H9 (cell line): ENCODE measurements around the gene ILDR1. TPM values are rescaled to one million over a fixed set of nuclear protein-coding genes. Genes with fewer than 3 reads are reported as not detected.

Source experiments
- DNase-seq: peaks from one replicate; pipeline ENCODE4 v3.0.0-alpha.2; 2017
- H2AFZ ChIP-seq: one replicate; pipeline ENCODE4 v1.6.1; 2013; ENCODE audit warnings: mild to moderate bottlenecking, low read length, control low read depth, moderate library complexity
- H2AK5ac ChIP-seq: 2 replicates; pipeline ENCODE4 v1.6.1; 2013; ENCODE audit warnings: low read length, control low read depth, mixed read lengths; ENCODE audit not compliant: insufficient read length
- H2BK120ac ChIP-seq: one replicate; pipeline ENCODE4 v1.6.1; 2013; ENCODE audit warnings: low read depth, mild to moderate bottlenecking, low read length, control low read depth, inconsistent platforms; ENCODE audit not compliant: poor library complexity, severe bottlenecking
- H2BK12ac ChIP-seq: 2 replicates; pipeline ENCODE4 v1.6.1; 2013; ENCODE audit warnings: low read length, control low read depth, mixed read lengths, low read depth; ENCODE audit not compliant: insufficient read length
- H2BK15ac ChIP-seq: 2 replicates; pipeline ENCODE4 v1.6.1; 2013; ENCODE audit warnings: low read depth, low read length, control low read depth
- H2BK20ac ChIP-seq: one replicate; pipeline ENCODE4 v1.6.1; 2013; ENCODE audit warnings: low read depth, mild to moderate bottlenecking, low read length, control low read depth, inconsistent platforms; ENCODE audit not compliant: poor library complexity, severe bottlenecking
- H2BK5ac ChIP-seq: 2 replicates; pipeline ENCODE4 v1.6.1; 2013; ENCODE audit warnings: low read length, control low read depth, mixed read lengths; ENCODE audit not compliant: insufficient read length
- H3K14ac ChIP-seq: 2 replicates; pipeline ENCODE4 v1.6.1; 2013; ENCODE audit warnings: low read length, control low read depth; ENCODE audit not compliant: insufficient read depth
- H3K18ac ChIP-seq: 2 replicates; pipeline ENCODE4 v1.6.1; 2013; ENCODE audit warnings: low read depth, mild to moderate bottlenecking, mixed read lengths, low read length, control low read depth; ENCODE audit not compliant: insufficient read length
- H3K23ac ChIP-seq: 2 replicates; pipeline ENCODE4 v1.6.1; 2013; ENCODE audit warnings: low read length, control low read depth, mixed read lengths, low read depth; ENCODE audit not compliant: insufficient read length
- H3K23me2 ChIP-seq: 2 replicates; pipeline ENCODE4 v1.6.1; 2013; ENCODE audit warnings: low read depth, mild to moderate bottlenecking, mixed read lengths, low read length, control low read depth; ENCODE audit not compliant: insufficient read length, poor library complexity, severe bottlenecking
- H3K27ac ChIP-seq: 2 replicates; pipeline ENCODE4 v1.5.1; 2013; ENCODE audit warnings: low read length, control low read depth, mixed read lengths, low read depth; ENCODE audit not compliant: insufficient read length
- H3K27me3 ChIP-seq: 2 replicates; pipeline ENCODE4 v1.6.1; 2013; ENCODE audit warnings: low read length, control low read depth, inconsistent platforms; ENCODE audit not compliant: insufficient read depth
- H3K4ac ChIP-seq: 2 replicates; pipeline ENCODE4 v1.6.1; 2013; ENCODE audit warnings: low read depth, mild to moderate bottlenecking, control low read depth, inconsistent platforms, low read length, moderate library complexity
- H3K4me1 ChIP-seq: 2 replicates; pipeline ENCODE4 v1.6.1; 2013; ENCODE audit warnings: low read length, control low read depth, inconsistent platforms; ENCODE audit not compliant: insufficient read depth
- H3K4me2 ChIP-seq: 2 replicates; pipeline ENCODE4 v1.6.1; 2013; ENCODE audit warnings: low read length, control low read depth, mixed read lengths; ENCODE audit not compliant: insufficient read length, insufficient read depth
- H3K56ac ChIP-seq: 2 replicates; pipeline ENCODE4 v1.6.1; 2013; ENCODE audit warnings: low read depth, mild to moderate bottlenecking, mixed read lengths, low read length, control low read depth; ENCODE audit not compliant: insufficient read length
- H3K79me1 ChIP-seq: 2 replicates; pipeline ENCODE4 v1.6.1; 2013; ENCODE audit warnings: low read depth, mild to moderate bottlenecking, moderate library complexity, low read length, control low read depth, inconsistent platforms; ENCODE audit not compliant: insufficient read depth, poor library complexity, severe bottlenecking
- H3K79me2 ChIP-seq: 2 replicates; pipeline ENCODE4 v1.6.1; 2013; ENCODE audit warnings: low read length, control low read depth, inconsistent platforms; ENCODE audit not compliant: insufficient read depth
- H3K9ac ChIP-seq: 2 replicates; pipeline ENCODE4 v1.6.1; 2013; ENCODE audit warnings: low read length, control low read depth, mixed read lengths; ENCODE audit not compliant: insufficient read length; ENCODE audit errors: extremely low read depth
- H3K9me3 ChIP-seq: one replicate; pipeline ENCODE4 v1.6.1; 2013; ENCODE audit warnings: low read depth, low read length, inconsistent platforms; ENCODE audit not compliant: control insufficient read depth
- H3T11ph ChIP-seq: one replicate; pipeline ENCODE4 v1.6.1; 2013; ENCODE audit warnings: mild to moderate bottlenecking, low read length, control low read depth, inconsistent platforms
- H4K20me1 ChIP-seq: one replicate; pipeline ENCODE4 v1.6.1; 2013; ENCODE audit not compliant: control insufficient read depth, insufficient read length, insufficient read depth
- H4K5ac ChIP-seq: 2 replicates; pipeline ENCODE4 v1.6.1; 2013; ENCODE audit warnings: low read depth, mild to moderate bottlenecking, mixed read lengths, low read length, control low read depth; ENCODE audit not compliant: insufficient read length
- H4K8ac ChIP-seq: replicated peaks from 2 replicates; pipeline ENCODE4 v1.6.1; 2013; ENCODE audit warnings: low read length, control low read depth, mixed read lengths, low read depth; ENCODE audit not compliant: insufficient read length
- H4K91ac ChIP-seq: 2 replicates; pipeline ENCODE4 v1.6.1; 2013; ENCODE audit warnings: low read depth, mild to moderate bottlenecking, moderate library complexity, mixed read lengths, low read length, control low read depth; ENCODE audit not compliant: insufficient read length
- H3K27ac Mint-ChIP-seq, 3 experiments: 2 replicates in 2 of 3; 3 replicates in 1 of 3; pipeline ENCODE4 v1.8.0; 2020 to 2021; ENCODE audit warnings: mixed read lengths in 3 of 3, mild to moderate bottlenecking in 1 of 3, moderate library complexity in 1 of 3
- H3K27me3 Mint-ChIP-seq: 2 replicates; pipeline ENCODE4 v1.8.0; 2021; ENCODE audit warnings: low read depth, mild to moderate bottlenecking, moderate library complexity, mixed read lengths
- H3K36me3 Mint-ChIP-seq, 3 experiments: 2 replicates in 2 of 3; 3 replicates in 1 of 3; pipeline ENCODE4 v1.8.0; 2020 to 2021; ENCODE audit warnings: low read depth in 3 of 3, mixed read lengths in 3 of 3; ENCODE audit not compliant: insufficient read depth in 1 of 3
- H3K4me1 Mint-ChIP-seq, 2 experiments: 2 replicates each; pipeline ENCODE4 v1.8.0; 2020; ENCODE audit warnings: mixed read lengths in 2 of 2
- H3K4me3 Mint-ChIP-seq, 2 experiments: 2 replicates in 1 of 2; 3 replicates in 1 of 2; pipeline ENCODE4 v1.8.0; 2020 to 2021; ENCODE audit warnings: mild to moderate bottlenecking in 2 of 2, mixed read lengths in 2 of 2, moderate library complexity in 1 of 2
- H3K9me3 Mint-ChIP-seq, 2 experiments: 2 replicates in 1 of 2; 3 replicates in 1 of 2; pipeline ENCODE4 v1.8.0; 2020; ENCODE audit warnings: mild to moderate bottlenecking in 2 of 2, mixed read lengths in 2 of 2, moderate library complexity in 1 of 2
- CTCF ChIP-seq: fragments of 200-600 bp; sonication (generic); conservative IDR thresholded peaks from 3 replicates; pipeline ENCODE4 v1.8.0; 2021; ENCODE audit warnings: antibody characterized with exemption, mild to moderate bottlenecking
- WGBS: extraction: QIAGEN DNeasy Blood & Tissue Kit; methylation state at CpG from one replicate; pipeline ENCODE4 v1.1.7; 2013; ENCODE audit warnings: missing lambda C conversion rate, low lambda C conversion rate, mixed read lengths; ENCODE audit not compliant: insufficient read length; ENCODE audit errors: extremely low coverage; 5-methylcytosine and 5-hydroxymethylcytosine counted together
- total RNA-seq: library from RNA; stranded (reverse); gene quantifications from 2 replicates; pipeline ENCODE4 v1.2.1, GENCODE V29; 2021

The ILDR1 gene
- total RNA-seq, 1 experiment from 2014 or later, result 0.68 TPM

- Mint-ChIP-seq H3K36me3 (no peaks in the 10 kb centered on the region), H3K27me3 (no peaks in the 10 kb centered on the region), H3K4me3 (no peak overlapping the region), H3K27ac (no peak overlapping the region; a peak in 1 of 7 replicates), H3K9me3 (no peaks in the 10 kb centered on the region), H3K4me1 (peaks cover 6 to 7% of the 10 kb centered on the region in 2 experiments)
- no peak overlapping the region for H3K56ac ChIP-seq
- H4K8ac ChIP-seq, result no peak overlapping the region
- no peak overlapping the region for H3K14ac ChIP-seq
- no peak overlapping the region for H3K9ac ChIP-seq
- no peak overlapping the region for H2BK20ac ChIP-seq
- H3K4me2 ChIP-seq, result no peak overlapping the region
- H3K79me2 ChIP-seq, result no peaks in the 10 kb centered on the region
- H4K5ac ChIP-seq, result no peak overlapping the region
- no peak overlapping the region for H2BK5ac ChIP-seq
- no peaks in the 10 kb centered on the region for H3K9me3 ChIP-seq
- H3K27ac ChIP-seq, result no peak overlapping the region
- no peaks in the 10 kb centered on the region for H3K27me3 ChIP-seq
- H2AK5ac ChIP-seq, result no peak overlapping the region
- H2BK15ac ChIP-seq, result no peak overlapping the region
- H3K79me1 ChIP-seq, result no peaks in the 10 kb centered on the region
- no peak overlapping the region for H2BK12ac ChIP-seq
- H3T11ph ChIP-seq, result no peak overlapping the region
- no peak overlapping the region for H3K23ac ChIP-seq
- no peak for TF ChIP-seq CTCF
- no peak for DNase-seq
- no CpG with 5 or more reads among the region's 3 CpGs for WGBS
- no peak overlapping the region for H4K91ac ChIP-seq
- H3K23me2 ChIP-seq, result no peaks in the 10 kb centered on the region
- no peak overlapping the region for H3K4ac ChIP-seq
- no peaks in the 10 kb centered on the region for H4K20me1 ChIP-seq
- H3K4me1 ChIP-seq, result no peaks in the 10 kb centered on the region; the same call in 1 of the 2 replicates
- H2AFZ ChIP-seq, result no peak overlapping the region
- H2BK120ac ChIP-seq, result no peak overlapping the region
- no peak overlapping the region for H3K18ac ChIP-seq
These were observed 27.5 kb downstream of the ILDR1 start for GRCh38 chr3:121994551-121994950.
